NCI-H510A treated with DMSO at 0.1 percent for 48 hours (cell line): ENCODE data around the gene TPRA1.
A peak's percentile ranks its signal among the peaks of the same experiment; 100 is the strongest.

Experiments used
- DNase-seq: peaks from one replicate; lab custom pipeline; 2025; lab: John Stamatoyannopoulos, UW

TPRA1 gene

GRCh38 chr3:127560051-127560787 lies 30.3 kb downstream of the TPRA1 start:
- no peak for DNase-seq

GRCh38 chr3:127556565-127556964 lies 34.0 kb downstream of the TPRA1 start:
- no peak for DNase-seq

- DNase-seq: no peak
These were observed 35.4 kb downstream of the TPRA1 start for GRCh38 chr3:127555108-127555507.

DNA sequence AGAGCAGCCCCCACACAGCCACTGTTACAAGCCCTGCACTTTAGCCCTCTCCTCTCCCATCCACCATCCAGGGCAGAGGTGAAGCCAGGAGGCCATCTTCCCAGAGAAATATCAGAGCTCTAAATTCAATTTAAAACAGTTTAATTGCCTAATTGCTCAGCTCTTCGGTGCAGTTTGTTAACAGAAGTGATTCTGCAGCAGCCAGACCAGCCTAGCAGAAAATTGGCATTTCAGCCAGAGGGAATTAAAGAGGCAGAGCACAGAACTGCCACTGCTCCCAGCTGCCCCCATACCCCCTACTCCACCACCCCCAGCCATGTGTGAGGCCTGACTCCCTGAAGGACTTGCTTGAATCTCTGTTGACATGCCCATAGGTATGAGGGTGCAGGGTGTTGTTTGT lies 38.5 kb downstream of the TPRA1 start:
- DNase-seq: no peak

GRCh38 chr3:127551178-127551577 lies 39.4 kb downstream of the TPRA1 start:
- DNase-seq: no peak

GRCh38 chr3:127550468-127551157 lies 39.9 kb downstream of the TPRA1 start:
- no peak for DNase-seq

DNA sequence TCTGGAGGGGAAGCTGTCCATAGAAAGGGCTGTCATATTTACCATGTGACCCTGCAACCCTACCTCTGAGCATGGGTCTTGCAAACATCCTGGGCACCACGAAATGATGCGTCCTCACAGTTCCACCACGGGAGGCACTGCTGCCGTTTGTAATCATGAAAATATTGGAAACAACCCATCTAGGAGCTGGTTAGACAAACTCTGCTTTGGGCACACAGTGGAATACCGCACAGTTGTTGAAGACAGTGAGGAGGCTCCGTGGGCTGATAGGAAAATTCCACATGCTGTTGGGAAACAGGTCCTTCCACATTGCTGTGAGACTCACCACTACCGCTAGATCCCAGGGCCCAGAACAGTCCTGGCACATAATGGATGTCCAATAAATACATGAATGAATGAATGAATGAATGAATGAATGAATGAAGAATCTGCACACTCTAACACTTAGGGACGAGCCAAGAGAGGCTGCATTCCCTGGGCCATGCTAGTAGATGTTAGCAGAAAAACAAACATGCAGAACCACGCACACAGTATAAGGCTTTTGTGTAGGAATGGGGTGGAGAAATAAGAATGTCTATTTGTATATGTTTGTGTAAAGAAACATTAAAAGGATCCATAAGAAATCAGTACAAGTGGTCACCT lies 40.6 kb downstream of the TPRA1 start:
- no peak for DNase-seq

DNA sequence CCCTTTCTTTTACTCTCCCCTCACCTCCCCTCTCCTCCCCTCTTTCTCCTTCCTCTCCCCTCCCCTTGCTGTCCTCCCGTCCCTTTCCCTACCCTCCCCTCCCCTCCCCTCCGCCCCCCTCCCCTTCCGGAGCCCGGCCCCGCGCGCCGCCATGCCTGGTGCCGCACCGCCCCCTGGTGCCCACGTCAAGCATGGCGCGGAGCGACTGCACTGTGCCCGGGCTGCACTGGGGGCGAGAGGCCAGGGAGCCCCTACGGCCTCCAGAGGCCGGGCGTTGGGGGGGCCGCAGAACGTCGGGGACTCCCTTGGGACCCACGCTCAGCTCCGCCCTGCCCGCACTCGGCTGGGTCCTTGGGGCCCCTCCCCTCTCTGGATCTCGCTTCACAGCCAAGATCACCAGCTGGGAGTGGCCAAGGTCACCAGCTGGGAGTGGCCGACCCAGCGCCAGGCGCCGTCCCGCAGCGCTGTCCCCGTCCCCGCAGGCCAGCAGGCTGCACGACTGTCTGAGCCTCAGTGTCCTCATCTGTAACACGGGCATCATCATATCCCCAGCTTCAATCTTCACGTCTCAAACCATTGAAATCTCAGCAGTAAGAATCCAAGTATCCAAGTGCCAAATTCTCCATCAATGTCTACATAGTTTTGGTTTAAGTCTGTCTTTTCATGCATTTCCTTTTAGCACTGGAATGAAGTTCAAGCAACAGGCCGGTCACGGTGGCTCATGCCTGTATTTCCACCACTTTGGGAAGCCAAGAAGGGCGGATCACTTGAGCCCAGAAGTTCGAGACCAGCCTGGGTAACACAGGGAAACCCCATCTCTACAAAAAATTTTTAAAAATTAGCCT lies 42.5 kb downstream of the TPRA1 start:
- DNase-seq: peak; percentile 69

- no peak for DNase-seq
These were observed 43.4 kb downstream of the TPRA1 start for GRCh38 chr3:127546970-127547733.

DNA sequence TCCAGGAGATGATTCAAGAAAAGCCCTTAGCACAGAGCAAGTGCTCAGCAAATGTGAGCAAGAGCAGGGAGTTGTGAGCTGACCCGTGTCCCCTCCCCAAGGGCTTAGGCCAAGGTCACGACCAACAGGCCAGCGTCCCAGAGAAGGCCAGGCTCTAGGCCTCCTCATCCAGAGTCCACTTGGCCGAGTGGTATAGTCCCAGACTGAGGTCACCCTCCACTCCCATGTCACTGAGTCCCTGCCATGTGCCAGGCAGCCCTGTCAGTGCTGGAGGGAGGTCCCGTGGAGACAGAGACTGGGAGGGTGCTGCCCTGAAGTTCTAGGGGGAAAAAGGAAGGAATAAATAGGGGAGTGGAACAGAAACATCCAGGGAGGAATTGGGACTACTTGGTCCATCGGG lies 44.0 kb downstream of the TPRA1 start:
- no peak for DNase-seq

GRCh38 chr3:127545711-127546457 lies 44.6 kb downstream of the TPRA1 start:
- no peak for DNase-seq

DNA sequence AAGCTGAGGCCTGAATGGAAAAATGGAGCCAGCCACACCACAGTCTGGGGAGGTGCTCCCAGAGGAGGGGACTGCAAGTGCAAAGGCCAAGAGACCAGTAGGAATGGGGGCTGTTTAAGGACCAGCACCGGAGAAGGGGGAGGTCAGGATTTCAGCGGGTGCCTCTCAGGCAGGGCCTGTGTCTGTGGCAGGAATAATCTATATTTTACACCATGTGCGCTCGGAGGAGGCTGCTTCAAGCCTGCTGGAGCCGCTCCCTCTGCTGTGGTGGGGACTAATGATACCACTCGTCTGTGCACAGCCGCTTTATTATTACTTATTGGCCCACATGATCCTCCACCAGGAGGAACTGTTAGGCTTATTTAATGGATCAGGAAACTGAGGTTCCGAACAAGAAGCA lies 45.3 kb downstream of the TPRA1 start:
- DNase-seq: no peak

GRCh38 chr3:127544803-127545201 lies 45.7 kb downstream of the TPRA1 start:
- no peak for DNase-seq

DNA sequence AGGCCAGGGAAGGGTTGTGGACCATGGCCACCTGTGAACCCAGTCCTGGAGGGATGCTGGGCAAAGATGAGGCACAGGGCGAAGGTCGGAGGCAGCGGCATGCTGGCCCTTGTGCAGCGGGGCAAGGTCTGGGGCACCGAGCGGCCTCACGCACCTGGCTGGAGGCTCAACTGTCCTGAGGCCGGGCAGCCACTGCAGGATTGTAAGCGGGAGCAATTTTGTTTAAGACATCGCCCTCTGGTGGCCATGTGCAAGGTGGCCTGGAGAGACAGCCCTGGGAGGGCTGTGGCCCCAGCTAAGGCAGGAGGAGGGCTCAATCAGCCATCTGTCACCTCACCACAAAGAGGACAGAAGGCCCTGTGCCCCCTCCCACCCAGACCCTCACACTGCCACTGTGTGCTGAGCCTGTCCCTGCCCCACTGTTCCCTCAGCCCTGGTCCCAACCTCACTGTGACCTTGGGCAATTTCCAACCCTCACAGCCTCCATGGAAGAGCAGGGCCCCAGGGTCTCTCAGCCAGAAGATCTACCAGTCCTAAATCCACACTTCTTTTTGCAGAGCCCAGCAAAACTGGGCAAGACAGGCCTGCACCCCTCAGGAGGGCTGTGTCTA lies 46.2 kb downstream of the TPRA1 start:
- DNase-seq: peak; percentile 60

DNA sequence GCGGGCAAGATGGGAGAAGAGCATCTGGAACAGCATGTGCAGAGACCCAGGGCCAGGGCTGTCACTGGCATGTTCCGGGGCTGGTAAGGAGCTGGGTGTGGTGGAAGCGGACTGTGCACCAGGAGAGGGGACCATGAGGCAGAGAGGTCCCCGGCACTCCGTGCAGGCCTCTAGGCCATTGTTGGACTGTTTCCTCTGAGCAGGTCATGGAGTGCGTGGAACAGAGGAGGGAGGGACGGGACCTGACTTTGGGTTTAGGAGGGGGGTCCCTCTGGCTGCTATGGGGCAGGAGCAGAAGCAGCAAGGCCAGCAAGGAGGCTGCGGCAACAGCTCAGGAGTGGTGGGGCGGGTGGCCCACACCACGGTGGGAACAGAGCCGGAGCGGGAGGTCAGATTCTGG lies 47.1 kb downstream of the TPRA1 start:
- no peak for DNase-seq

DNA sequence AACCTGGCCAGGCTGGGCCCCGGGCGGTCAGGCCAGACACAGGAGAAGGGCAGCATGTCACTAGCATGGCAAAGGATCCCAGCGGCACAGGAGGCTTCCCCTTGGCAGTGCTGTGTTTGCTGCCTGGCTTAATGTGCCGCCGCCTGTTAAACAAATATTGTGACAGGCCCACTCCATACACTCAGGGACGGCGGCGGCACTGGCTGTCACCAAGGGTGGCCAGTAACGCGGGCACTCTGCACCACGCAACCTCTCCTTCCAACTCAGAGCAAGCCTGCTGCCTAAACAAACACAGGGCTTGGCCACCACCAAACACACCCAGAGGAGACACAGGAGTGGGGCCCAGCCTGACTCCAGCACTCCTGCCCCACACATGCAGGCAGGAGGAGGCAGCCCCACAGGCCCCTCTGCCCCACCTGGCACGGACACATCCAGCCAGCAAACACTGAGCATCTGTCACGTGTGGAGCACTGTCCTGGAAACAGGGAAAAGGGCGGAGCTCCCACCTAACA lies 48.0 kb downstream of the TPRA1 start:
- peak; percentile 29 for DNase-seq

DNA sequence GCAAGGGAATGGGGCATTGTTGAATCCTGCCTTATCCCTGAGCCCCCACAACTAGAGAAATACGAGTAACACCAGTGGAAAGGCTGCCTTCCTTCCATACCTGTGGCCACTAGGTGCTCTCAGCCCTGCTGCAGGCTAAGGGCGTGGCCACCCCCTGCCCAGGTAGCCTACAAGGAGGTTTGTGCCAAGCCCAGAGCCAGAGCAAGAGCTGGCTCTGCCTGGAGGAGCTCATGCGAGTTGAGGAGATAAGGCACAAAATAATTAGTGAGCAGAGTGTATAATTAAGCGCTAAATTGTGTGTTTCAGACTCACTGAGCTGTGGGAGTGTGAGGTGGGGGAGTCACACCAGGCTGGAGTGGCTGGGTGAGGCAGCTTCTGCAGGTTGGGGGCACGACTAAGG lies 49.2 kb downstream of the TPRA1 start:
- no peak for DNase-seq

GRCh38 chr3:127539366-127540060 lies 51.0 kb downstream of the TPRA1 start:
- DNase-seq: no peak

- DNase-seq: no peak
These were observed 52.0 kb downstream of the TPRA1 start for GRCh38 chr3:127538569-127538968.
